ENCODE data around the gene DNAH11.

DNA sequence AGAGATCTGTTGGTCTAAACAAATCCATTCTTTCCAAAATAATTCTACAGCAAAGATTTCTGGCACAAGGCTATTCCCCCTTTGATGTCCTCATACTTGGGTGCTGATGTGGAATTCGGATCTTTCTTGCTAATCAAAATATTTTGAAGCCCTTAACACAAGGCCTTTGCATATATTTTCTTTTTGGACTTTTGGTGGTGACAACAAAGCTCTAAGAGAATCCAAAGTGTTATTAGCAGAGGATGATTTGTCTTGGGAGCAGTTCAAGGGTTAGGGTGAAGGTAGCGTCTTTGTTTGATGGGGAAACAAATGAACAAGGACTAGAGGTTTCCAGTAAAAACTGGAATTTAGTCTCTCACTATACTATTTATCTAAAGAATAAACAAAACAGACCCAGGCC is 205.0 kb downstream of the DNAH11 start:
- TF ChIP-seq POLR2A (IDR thresholded peaks at IDR 0.05): no peak
- TF ChIP-seq, protein P1, sequence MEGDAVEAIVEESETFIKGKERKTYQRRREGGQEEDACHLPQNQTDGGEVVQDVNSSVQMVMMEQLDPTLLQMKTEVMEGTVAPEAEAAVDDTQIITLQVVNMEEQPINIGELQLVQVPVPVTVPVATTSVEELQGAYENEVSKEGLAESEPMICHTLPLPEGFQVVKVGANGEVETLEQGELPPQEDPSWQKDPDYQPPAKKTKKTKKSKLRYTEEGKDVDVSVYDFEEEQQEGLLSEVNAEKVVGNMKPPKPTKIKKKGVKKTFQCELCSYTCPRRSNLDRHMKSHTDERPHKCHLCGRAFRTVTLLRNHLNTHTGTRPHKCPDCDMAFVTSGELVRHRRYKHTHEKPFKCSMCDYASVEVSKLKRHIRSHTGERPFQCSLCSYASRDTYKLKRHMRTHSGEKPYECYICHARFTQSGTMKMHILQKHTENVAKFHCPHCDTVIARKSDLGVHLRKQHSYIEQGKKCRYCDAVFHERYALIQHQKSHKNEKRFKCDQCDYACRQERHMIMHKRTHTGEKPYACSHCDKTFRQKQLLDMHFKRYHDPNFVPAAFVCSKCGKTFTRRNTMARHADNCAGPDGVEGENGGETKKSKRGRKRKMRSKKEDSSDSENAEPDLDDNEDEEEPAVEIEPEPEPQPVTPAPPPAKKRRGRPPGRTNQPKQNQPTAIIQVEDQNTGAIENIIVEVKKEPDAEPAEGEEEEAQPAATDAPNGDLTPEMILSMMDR (IDR thresholded peaks at IDR 0.05 in 4 of 5, conservative IDR thresholded peaks at IDR 0.05 in 1 of 5): no peak
